Measurements from ENCODE around the gene TRAPPC12. TPM values are rescaled to one million over a fixed set of nuclear protein-coding genes. Genes with fewer than 3 reads are reported as not detected.

Gene TRAPPC12
- total and polyA plus RNA-seq, 4 donors, result 47.6 to 163 (median 104) TPM

- no peaks in the 10 kb centered on the region for H3K9me3 ChIP-seq (ENCODE audit: control insufficient read depth, low read length)
- DNase-seq (peak in 1 of 2 donors; percentile 36), ATAC-seq (ENCODE audit: low FRiP score) (no peak)
- no peaks in the 10 kb centered on the region for H3K27me3 ChIP-seq (ENCODE audit: control insufficient read depth in 1 of 2, insufficient read depth in 2 of 2, low read length in 1 of 2)
- H3K27ac ChIP-seq (ENCODE audit: low read depth in 1 of 2, low read length in 2 of 2), result peak overlapping the region in 1 of 2 donors; percentile 75
- no peaks in the 10 kb centered on the region for H3K36me3 ChIP-seq (ENCODE audit: control insufficient read depth in 1 of 2, insufficient read depth in 2 of 2, low read length in 1 of 2)
- 90 to 92% methylated on average over 9 of the region's 9 CpGs for WGBS, 2 donors
- peaks cover 0 to 4% of the 10 kb centered on the region in 2 donors for H3K4me1 ChIP-seq (ENCODE audit: control insufficient read depth in 1 of 2, insufficient read depth in 2 of 2, low read length in 2 of 2)
- no peak overlapping the region for H3K4me3 ChIP-seq (ENCODE audit: low read length in 2 of 2)
- intact Hi-C loops (cut with DNase I), result no loop called here
Measured at GRCh38 chr2:3487028-3487425, 107.5 kb downstream of the TRAPPC12 start.

- Histone ChIP-seq H3K4me1 (ENCODE audit: control insufficient read depth in 1 of 2, insufficient read depth in 2 of 2, low read length in 2 of 2) (peaks cover 0 to 4% of the 10 kb centered on the region in 2 donors), H3K4me3 (ENCODE audit: low read length in 2 of 2) (no peak overlapping the region), H3K9me3 (ENCODE audit: control insufficient read depth, low read length) (no peaks in the 10 kb centered on the region), H3K36me3 (ENCODE audit: control insufficient read depth in 1 of 2, insufficient read depth in 2 of 2, low read length in 1 of 2) (no peaks in the 10 kb centered on the region), H3K27ac (ENCODE audit: low read depth in 1 of 2, low read length in 2 of 2) (peak overlapping the region in 1 of 2 donors; percentile 28), H3K27me3 (ENCODE audit: control insufficient read depth in 1 of 2, insufficient read depth in 2 of 2, low read length in 1 of 2) (no peaks in the 10 kb centered on the region)
- DNase-seq (peak; percentile 45 to 70), ATAC-seq (ENCODE audit: low FRiP score) (no peak)
- WGBS, 2 donors, result 31 to 33% methylated on average over 10 of the region's 10 CpGs
- intact Hi-C loops (cut with DNase I), result no loop called here
Measured at GRCh38 chr2:3487432-3487831, 107.9 kb downstream of the TRAPPC12 start.

GRCh38 chr2:3488061-3488531, 108.6 kb downstream of the TRAPPC12 start:
- peak in 1 of 2 donors; percentile 67 for DNase-seq
- WGBS, 2 donors, result 69 to 76% methylated on average over 6 of the region's 6 CpGs
- intact Hi-C loops (cut with DNase I), result no loop called here
- H3K36me3 ChIP-seq (ENCODE audit: control insufficient read depth in 1 of 2, insufficient read depth in 2 of 2, low read length in 1 of 2), result no peaks in the 10 kb centered on the region
- peak overlapping the region in 1 of 2 donors; percentile 28 for H3K27ac ChIP-seq (ENCODE audit: low read depth in 1 of 2, low read length in 2 of 2)
- no peak for ATAC-seq (ENCODE audit: low FRiP score)
- no peak overlapping the region for H3K4me3 ChIP-seq (ENCODE audit: low read length in 2 of 2)
- no peaks in the 10 kb centered on the region for H3K27me3 ChIP-seq (ENCODE audit: control insufficient read depth in 1 of 2, insufficient read depth in 2 of 2, low read length in 1 of 2)
- peaks cover 0 to 4% of the 10 kb centered on the region in 2 donors for H3K4me1 ChIP-seq (ENCODE audit: control insufficient read depth in 1 of 2, insufficient read depth in 2 of 2, low read length in 2 of 2)
- no peaks in the 10 kb centered on the region for H3K9me3 ChIP-seq (ENCODE audit: control insufficient read depth, low read length)

- Histone ChIP-seq H3K4me1 (ENCODE audit: control insufficient read depth in 1 of 2, insufficient read depth in 2 of 2, low read length in 2 of 2) (peaks cover 0 to 4% of the 10 kb centered on the region in 2 donors), H3K36me3 (ENCODE audit: control insufficient read depth in 1 of 2, insufficient read depth in 2 of 2, low read length in 1 of 2) (no peaks in the 10 kb centered on the region), H3K27me3 (ENCODE audit: control insufficient read depth in 1 of 2, insufficient read depth in 2 of 2, low read length in 1 of 2) (no peaks in the 10 kb centered on the region), H3K27ac (ENCODE audit: low read depth in 1 of 2, low read length in 2 of 2) (peak overlapping the region in 1 of 2 donors; percentile 24), H3K9me3 (ENCODE audit: control insufficient read depth, low read length) (no peaks in the 10 kb centered on the region), H3K4me3 (ENCODE audit: low read length in 2 of 2) (no peak overlapping the region)
- intact Hi-C loops (cut with DNase I), result no loop called here
- DNase-seq (peak in 1 of 2 donors; percentile 42), ATAC-seq (ENCODE audit: low FRiP score) (no peak)
- WGBS, 2 donors, result 67 to 73% methylated on average over 27 of the region's 27 CpGs
Measured at GRCh38 chr2:3488855-3489763, 109.6 kb downstream of the TRAPPC12 start.

GRCh38 chr2:3489764-3490115, 110.2 kb downstream of the TRAPPC12 start:
- Histone ChIP-seq H3K27me3 (ENCODE audit: control insufficient read depth in 1 of 2, insufficient read depth in 2 of 2, low read length in 1 of 2) (no peaks in the 10 kb centered on the region), H3K36me3 (ENCODE audit: control insufficient read depth in 1 of 2, insufficient read depth in 2 of 2, low read length in 1 of 2) (no peaks in the 10 kb centered on the region), H3K27ac (ENCODE audit: low read depth in 1 of 2, low read length in 2 of 2) (peak overlapping the region in 1 of 2 donors; percentile 7), H3K4me1 (ENCODE audit: control insufficient read depth in 1 of 2, insufficient read depth in 2 of 2, low read length in 2 of 2) (peaks cover 0 to 4% of the 10 kb centered on the region in 2 donors), H3K9me3 (ENCODE audit: control insufficient read depth, low read length) (no peaks in the 10 kb centered on the region), H3K4me3 (ENCODE audit: low read length in 2 of 2) (no peak overlapping the region)
- intact Hi-C loops (cut with DNase I), result loop anchor here in 1 of 2 donors (5.0 kb wide), 1 partner anchor 48 kb away; no protein-coding TSS in a partner anchor
- no peak for ATAC-seq (ENCODE audit: low FRiP score)
- WGBS, 2 donors, result 92 to 94% methylated on average over 16 of the region's 16 CpGs
- no peak for DNase-seq

GRCh38 chr2:3490191-3491170, 111.0 kb downstream of the TRAPPC12 start:
- H3K27ac ChIP-seq (ENCODE audit: low read depth in 1 of 2, low read length in 2 of 2), result peak overlapping the region in 1 of 2 donors; percentile 7
- 83 to 89% methylated on average over 27 of the region's 27 CpGs for WGBS, 2 donors
- peak in 1 of 2 donors; percentile 54 for DNase-seq

GRCh38 chr2:3491306-3491705, 111.8 kb downstream of the TRAPPC12 start:
- peak in 1 of 2 donors; percentile 50 for DNase-seq
- intact Hi-C loops (cut with DNase I), result loop anchor here in 1 of 2 donors (5.0 kb wide), 1 partner anchor 46 kb away; no protein-coding TSS in a partner anchor

More at GRCh38 chr2:3490191-3491170, 111.0 kb downstream of the TRAPPC12 start:
- Histone ChIP-seq H3K4me1 (ENCODE audit: control insufficient read depth in 1 of 2, insufficient read depth in 2 of 2, low read length in 2 of 2) (peaks cover 0 to 4% of the 10 kb centered on the region in 2 donors), H3K9me3 (ENCODE audit: control insufficient read depth, low read length) (no peaks in the 10 kb centered on the region), H3K36me3 (ENCODE audit: control insufficient read depth in 1 of 2, insufficient read depth in 2 of 2, low read length in 1 of 2) (peaks cover 0 to 2% of the 10 kb centered on the region in 2 donors), H3K4me3 (ENCODE audit: low read length in 2 of 2) (no peak overlapping the region), H3K27me3 (ENCODE audit: control insufficient read depth in 1 of 2, insufficient read depth in 2 of 2, low read length in 1 of 2) (no peaks in the 10 kb centered on the region)
- no peak for ATAC-seq (ENCODE audit: low FRiP score)
- intact Hi-C loops (cut with DNase I), result loop anchor here in 1 of 2 donors (5.0 kb wide), 1 partner anchor 47 kb away; no protein-coding TSS in a partner anchor

More at GRCh38 chr2:3491306-3491705, 111.8 kb downstream of the TRAPPC12 start:
- H3K4me1 ChIP-seq (ENCODE audit: control insufficient read depth in 1 of 2, insufficient read depth in 2 of 2, low read length in 2 of 2), result peaks cover 0 to 4% of the 10 kb centered on the region in 2 donors
- no peaks in the 10 kb centered on the region for H3K9me3 ChIP-seq (ENCODE audit: control insufficient read depth, low read length)
- H3K27me3 ChIP-seq (ENCODE audit: control insufficient read depth in 1 of 2, insufficient read depth in 2 of 2, low read length in 1 of 2), result no peaks in the 10 kb centered on the region
- no peak overlapping the region for H3K4me3 ChIP-seq (ENCODE audit: low read length in 2 of 2)
- peaks cover 2% of the 10 kb centered on the region in 2 donors for H3K36me3 ChIP-seq (ENCODE audit: control insufficient read depth in 1 of 2, insufficient read depth in 2 of 2, low read length in 1 of 2)
- peak overlapping the region in 1 of 2 donors; percentile 9 for H3K27ac ChIP-seq (ENCODE audit: low read depth in 1 of 2, low read length in 2 of 2)
- 66% methylated on average over 6 of the region's 6 CpGs for WGBS, 2 donors
- no peak for ATAC-seq (ENCODE audit: low FRiP score)

Data from aorta (tissue), 5 donors.